ENCODE results near the gene GTF2IRD2.
"Not testable (repeated sequence)": the region's sequence is repeated elsewhere in the genome, so short reads cannot be mapped to it uniquely, and the experiment has no call there.

GTF2IRD2 gene

GRCh38 chr7:74850833-74851721 is at the start of gene GTF2IRD2:
Gene GTF2IRD2, minus strand, starts transcription at chr7:74851605. Its CDS starts 15,227 bp downstream, at chr7:74836378.
- not testable (repeated sequence) for DNase-seq

- peak; percentile 43 for DNase-seq
Measured at GRCh38 chr7:74890158-74891123, 39.0 kb upstream of the GTF2IRD2 start.

GRCh38 chr7:74889518-74890129 is 38.2 kb upstream of the GTF2IRD2 start:
- not testable (repeated sequence) for DNase-seq

- not testable (repeated sequence) for DNase-seq
Measured at GRCh38 chr7:74885295-74885694, 33.9 kb upstream of the GTF2IRD2 start.

- DNase-seq: not testable (repeated sequence)
Measured at GRCh38 chr7:74882110-74882509, 30.7 kb upstream of the GTF2IRD2 start.

GRCh38 chr7:74874748-74875512 is 23.5 kb upstream of the GTF2IRD2 start:
- DNase-seq: not testable (repeated sequence)

- DNase-seq: not testable (repeated sequence)
Measured at GRCh38 chr7:74874104-74874747, 22.8 kb upstream of the GTF2IRD2 start.

GRCh38 chr7:74872542-74872941 is 21.1 kb upstream of the GTF2IRD2 start:
- DNase-seq: not testable (repeated sequence)

GRCh38 chr7:74865777-74866176 is 14.4 kb upstream of the GTF2IRD2 start:
- not testable (repeated sequence) for DNase-seq

- DNase-seq: not testable (repeated sequence)
Measured at GRCh38 chr7:74849853-74850252, 1.6 kb downstream of the GTF2IRD2 start.

GRCh38 chr7:74830411-74830810 is 21.0 kb downstream of the GTF2IRD2 start:
- not testable (repeated sequence) for DNase-seq

GRCh38 chr7:74829959-74830358 is 21.4 kb downstream of the GTF2IRD2 start:
- not testable (repeated sequence) for DNase-seq

- DNase-seq: not testable (repeated sequence)
Measured at GRCh38 chr7:74821259-74821658, 30.1 kb downstream of the GTF2IRD2 start.

GRCh38 chr7:74820146-74820805 is 31.1 kb downstream of the GTF2IRD2 start:
- DNase-seq: not testable (repeated sequence)

- not testable (repeated sequence) for DNase-seq
Measured at GRCh38 chr7:74815882-74816281, 35.5 kb downstream of the GTF2IRD2 start.

- not testable (repeated sequence) for DNase-seq
Measured at GRCh38 chr7:74798644-74799043, 52.8 kb downstream of the GTF2IRD2 start.

- not testable (repeated sequence) for DNase-seq
Measured at GRCh38 chr7:74797848-74798622, 53.4 kb downstream of the GTF2IRD2 start.

- DNase-seq: not testable (repeated sequence)
Measured at GRCh38 chr7:74789200-74789736, 62.1 kb downstream of the GTF2IRD2 start.

GRCh38 chr7:74788369-74789150 is 62.8 kb downstream of the GTF2IRD2 start:
- peak; percentile 30 for DNase-seq

All from NCI-H2171 (cell line).